ENCODE results near the gene PPM1M.

PPM1M gene

DNA sequence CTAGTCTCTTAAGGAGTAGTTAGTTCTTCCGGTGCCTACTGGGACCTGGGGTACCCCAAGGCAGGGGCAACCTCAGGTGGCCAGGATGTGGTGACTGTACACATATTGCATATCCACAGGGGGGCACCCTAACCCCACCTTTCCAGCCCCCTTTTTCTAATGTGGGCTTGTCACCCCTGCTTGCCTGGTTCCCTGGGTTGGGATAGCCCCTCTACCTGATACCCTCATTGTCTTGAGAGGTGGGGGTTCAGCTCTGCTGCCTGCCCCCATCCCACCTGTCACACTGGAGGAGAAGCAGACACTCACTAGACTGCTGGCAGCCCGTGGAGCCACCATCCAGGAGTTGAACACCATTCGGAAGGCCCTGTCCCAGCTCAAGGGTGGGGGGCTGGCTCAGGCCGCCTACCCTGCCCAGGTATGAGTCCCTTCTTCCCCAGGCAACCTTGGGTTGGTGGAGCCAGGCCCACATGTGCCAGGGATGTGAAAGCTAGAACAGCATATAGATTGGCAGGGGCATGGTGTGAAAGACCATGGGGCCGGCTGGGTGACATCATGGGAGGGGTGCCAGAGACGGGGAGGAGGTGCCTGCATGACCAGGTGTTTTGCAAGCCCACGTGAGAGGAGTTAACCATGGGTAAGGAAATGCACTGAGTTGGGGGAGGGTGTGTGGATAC lies 46.1 kb downstream of the PPM1M start:
- Mint-ChIP-seq H3K4me3 (no peak overlapping the region), H3K27ac (no peak overlapping the region), H3K4me1 (peaks cover 17% of the 10 kb centered on the region), H3K36me3 (ENCODE audit: low read depth) (no peaks in the 10 kb centered on the region), H3K27me3 (ENCODE audit: low read depth, poor library complexity) (no peaks in the 10 kb centered on the region), H3K9me3 (no peaks in the 10 kb centered on the region)
- DNase-seq, result peak; percentile 63
- TF ChIP-seq, protein P1, sequence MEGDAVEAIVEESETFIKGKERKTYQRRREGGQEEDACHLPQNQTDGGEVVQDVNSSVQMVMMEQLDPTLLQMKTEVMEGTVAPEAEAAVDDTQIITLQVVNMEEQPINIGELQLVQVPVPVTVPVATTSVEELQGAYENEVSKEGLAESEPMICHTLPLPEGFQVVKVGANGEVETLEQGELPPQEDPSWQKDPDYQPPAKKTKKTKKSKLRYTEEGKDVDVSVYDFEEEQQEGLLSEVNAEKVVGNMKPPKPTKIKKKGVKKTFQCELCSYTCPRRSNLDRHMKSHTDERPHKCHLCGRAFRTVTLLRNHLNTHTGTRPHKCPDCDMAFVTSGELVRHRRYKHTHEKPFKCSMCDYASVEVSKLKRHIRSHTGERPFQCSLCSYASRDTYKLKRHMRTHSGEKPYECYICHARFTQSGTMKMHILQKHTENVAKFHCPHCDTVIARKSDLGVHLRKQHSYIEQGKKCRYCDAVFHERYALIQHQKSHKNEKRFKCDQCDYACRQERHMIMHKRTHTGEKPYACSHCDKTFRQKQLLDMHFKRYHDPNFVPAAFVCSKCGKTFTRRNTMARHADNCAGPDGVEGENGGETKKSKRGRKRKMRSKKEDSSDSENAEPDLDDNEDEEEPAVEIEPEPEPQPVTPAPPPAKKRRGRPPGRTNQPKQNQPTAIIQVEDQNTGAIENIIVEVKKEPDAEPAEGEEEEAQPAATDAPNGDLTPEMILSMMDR (IDR thresholded peaks at IDR 0.05), result peak; percentile 62

- Mint-ChIP-seq H3K27me3 (ENCODE audit: low read depth, poor library complexity) (no peaks in the 10 kb centered on the region), H3K4me3 (no peak overlapping the region), H3K4me1 (peaks cover 12% of the 10 kb centered on the region), H3K36me3 (ENCODE audit: low read depth) (no peaks in the 10 kb centered on the region), H3K27ac (no peak overlapping the region), H3K9me3 (no peaks in the 10 kb centered on the region)
- TF ChIP-seq, protein P1 (IDR thresholded peaks at IDR 0.05), result no peak
- no peak for DNase-seq
These were observed 46.9 kb downstream of the PPM1M start for GRCh38 chr3:52292247-52293065.

GRCh38 chr3:52293491-52294319 lies 48.1 kb downstream of the PPM1M start:
- TF ChIP-seq, protein P1 (IDR thresholded peaks at IDR 0.05), result no peak
- H3K4me3 Mint-ChIP-seq, result no peak overlapping the region
- no peaks in the 10 kb centered on the region for H3K9me3 Mint-ChIP-seq

DNA sequence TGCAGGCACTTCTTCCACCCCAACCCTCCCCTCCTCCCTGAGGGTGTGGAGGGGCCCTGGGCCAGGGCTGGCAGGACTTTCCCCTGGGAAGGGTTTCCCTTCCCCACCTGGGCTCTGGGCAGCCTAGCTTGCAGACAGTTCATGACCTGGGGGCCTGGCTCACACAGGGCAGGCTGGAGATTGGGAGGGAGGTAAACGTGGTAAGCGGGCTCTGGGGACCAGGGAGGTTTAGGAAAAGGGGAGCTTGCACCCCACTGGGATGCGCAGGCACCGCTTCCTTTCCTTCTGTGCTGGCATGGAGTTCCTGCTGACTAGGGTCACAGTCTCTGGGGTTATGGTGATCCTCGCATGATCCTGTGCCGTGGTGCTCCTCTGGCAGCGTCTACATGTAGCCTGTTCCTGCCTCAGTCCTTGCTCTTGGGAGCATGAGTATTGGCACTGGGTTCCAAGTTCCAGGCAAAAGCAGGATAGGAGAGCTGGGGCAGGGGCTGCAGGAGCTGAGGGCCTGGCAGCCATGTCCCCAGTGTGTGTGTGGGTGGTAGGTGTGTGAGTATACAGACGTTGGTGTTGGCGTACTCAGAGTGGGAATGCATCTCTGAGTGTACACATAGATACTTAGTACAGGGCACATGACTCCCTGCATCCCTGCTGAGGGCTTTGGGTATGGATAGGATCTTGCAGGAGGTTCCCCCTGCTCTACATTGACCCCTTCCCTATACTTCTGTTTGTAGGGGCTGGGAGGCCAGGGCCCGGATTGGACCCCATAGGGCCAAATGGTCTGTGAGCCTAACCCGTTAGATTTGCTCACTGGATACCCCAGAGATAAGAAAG lies 49.0 kb downstream of the PPM1M start:
- no peak overlapping the region for H3K27ac Mint-ChIP-seq
- H3K9me3 Mint-ChIP-seq, result no peaks in the 10 kb centered on the region
- H3K36me3 Mint-ChIP-seq (ENCODE audit: low read depth), result no peaks in the 10 kb centered on the region

More at GRCh38 chr3:52293491-52294319, 48.1 kb downstream of the PPM1M start:
- Mint-ChIP-seq H3K27me3 (ENCODE audit: low read depth, poor library complexity) (no peaks in the 10 kb centered on the region), H3K27ac (no peak overlapping the region), H3K4me1 (peaks cover 20% of the 10 kb centered on the region), H3K36me3 (ENCODE audit: low read depth) (no peaks in the 10 kb centered on the region)
- DNase-seq, result no peak

More for the DNA sequence above, 49.0 kb downstream of the PPM1M start:
- Mint-ChIP-seq H3K27me3 (ENCODE audit: low read depth, poor library complexity) (no peaks in the 10 kb centered on the region), H3K4me1 (peaks cover 25% of the 10 kb centered on the region), H3K4me3 (no peak overlapping the region)
- DNase-seq, result no peak
- TF ChIP-seq, protein P1 (IDR thresholded peaks at IDR 0.05), result no peak
